Smooth muscle cell (in vitro differentiated cells): ENCODE data around the gene PACRG. TPM values are rescaled to one million over a fixed set of nuclear protein-coding genes. Genes with fewer than 3 reads are reported as not detected.

Experiments
- DNase-seq: peaks from one replicate; lab custom pipeline; 2025; ENCODE audit not compliant: unreplicated experiment; lab: John Stamatoyannopoulos, UW
- H2AFZ ChIP-seq: fragments of 200-600 bp; sonication (generic); 2 replicates; pipeline ENCODE4 v1.6.0; 2016; ENCODE audit warnings: antibody characterized with exemption, low read depth, mild to moderate bottlenecking
- H3F3A ChIP-seq: fragments of 200-600 bp; sonication (generic); 2 replicates; pipeline ENCODE4 v1.6.0; 2017; ENCODE audit warnings: antibody characterized with exemption, low read depth
- H3K27ac ChIP-seq: fragments of 200-600 bp; sonication (generic); 2 replicates; pipeline ENCODE4 v1.5.1; 2016; ENCODE audit warnings: low read depth, mild to moderate bottlenecking
- H3K27me3 ChIP-seq: fragments of 200-600 bp; sonication (generic); 2 replicates; pipeline ENCODE4 v1.6.1; 2016; ENCODE audit warnings: low read depth, mild to moderate bottlenecking
- H3K36me3 ChIP-seq: fragments of 200-600 bp; sonication (generic); 2 replicates; pipeline ENCODE4 v1.5.1; 2016; ENCODE audit warnings: low read depth
- H3K4me1 ChIP-seq: fragments of 200-600 bp; sonication (generic); 2 replicates; pipeline ENCODE4 v1.5.1; 2016; ENCODE audit warnings: low read depth
- H3K4me2 ChIP-seq: fragments of 200-600 bp; sonication (generic); 2 replicates; pipeline ENCODE4 v1.6.0; 2016; ENCODE audit warnings: mild to moderate bottlenecking
- H3K4me3 ChIP-seq: fragments of 200-600 bp; sonication (generic); 2 replicates; pipeline ENCODE4 v1.5.1; 2016; ENCODE audit warnings: mild to moderate bottlenecking
- H3K79me2 ChIP-seq: fragments of 200-600 bp; sonication (generic); 2 replicates; pipeline ENCODE4 v1.6.0; 2016; ENCODE audit warnings: low read depth, mild to moderate bottlenecking
- H3K9ac ChIP-seq: fragments of 200-600 bp; sonication (generic); 2 replicates; pipeline ENCODE4 v1.6.0; 2016; ENCODE audit warnings: low read depth
- H3K9me3 ChIP-seq: fragments of 200-600 bp; sonication (generic); replicated peaks from 2 replicates; pipeline ENCODE4 v1.5.1; 2016; ENCODE audit warnings: low read depth
- H4K20me1 ChIP-seq: fragments of 200-600 bp; sonication (generic); 2 replicates; pipeline ENCODE4 v1.6.0; 2016; ENCODE audit warnings: low read depth
- CTCF ChIP-seq: fragments of 200-600 bp; sonication (generic); IDR thresholded peaks from 2 replicates; pipeline ENCODE4 v1.5.1; 2017; ENCODE audit warnings: borderline replicate concordance, mild to moderate bottlenecking, antibody characterized with exemption; ENCODE audit not compliant: insufficient read depth, poor library complexity, severe bottlenecking
- WGBS: methylation state at CpG from one replicate; pipeline ENCODE4 v1.1.7; 2016; ENCODE audit warnings: low lambda C conversion rate; 5-methylcytosine and 5-hydroxymethylcytosine counted together
- polyA plus RNA-seq: library from polyadenylated mRNA; unstranded; fragments of >200 nt; fragmentation: Nextera tagmentation; extraction: Ambion mirVana; gene quantifications from 2 replicates; pipeline ENCODE4 v1.2.1, GENCODE V29; 2016
- total RNA-seq: library from RNA; depleted of rRNA; stranded (reverse); fragments of >200 nt; gene quantifications from 2 replicates; pipeline ENCODE4 v1.2.3, GENCODE V29; 2014

PACRG gene
- total and polyA plus RNA-seq, 2 experiments from 2014 or later = not detected

GRCh38 chr6:163319609-163320366 lies 592.0 kb downstream of the PACRG start:
- Histone ChIP-seq H3K4me2 (no peak overlapping the region), H4K20me1 (no peaks in the 10 kb centered on the region), H3K9me3 (no peaks in the 10 kb centered on the region), H2AFZ (no peak overlapping the region), H3K27ac (no peak overlapping the region), H3K79me2 (no peaks in the 10 kb centered on the region), H3K36me3 (no peaks in the 10 kb centered on the region), H3K9ac (no peak overlapping the region), H3K4me3 (no peak overlapping the region), H3F3A (no peaks in the 10 kb centered on the region), H3K4me1 (peaks cover 4% of the 10 kb centered on the region), H3K27me3 (peaks cover 4% of the 10 kb centered on the region)
- WGBS = 94% methylated on average over 10 of the region's 10 CpGs
- DNase-seq = no peak
- no peak for TF ChIP-seq CTCF

GRCh38 chr6:163320402-163320801 lies 592.6 kb downstream of the PACRG start:
- Histone ChIP-seq H3K9me3 (no peaks in the 10 kb centered on the region), H3K27ac (no peak overlapping the region), H3K9ac (no peak overlapping the region), H2AFZ (no peak overlapping the region), H4K20me1 (no peaks in the 10 kb centered on the region), H3K4me3 (no peak overlapping the region), H3K79me2 (no peaks in the 10 kb centered on the region), H3K4me2 (no peak overlapping the region), H3K27me3 (no peaks in the 10 kb centered on the region), H3F3A (no peaks in the 10 kb centered on the region), H3K36me3 (no peaks in the 10 kb centered on the region), H3K4me1 (peaks cover 10% of the 10 kb centered on the region)
- TF ChIP-seq CTCF = no peak
- DNase-seq = no peak
- 88% methylated on average over 3 of the region's 3 CpGs for WGBS

- no peaks in the 10 kb centered on the region for H3K36me3 ChIP-seq
- DNase-seq = no peak
- no peak for TF ChIP-seq CTCF
- no peak overlapping the region for H3K27ac ChIP-seq
- H2AFZ ChIP-seq = no peak overlapping the region
- no peak overlapping the region for H3K4me2 ChIP-seq
- no peak overlapping the region for H3K9ac ChIP-seq
- H3K9me3 ChIP-seq = no peaks in the 10 kb centered on the region
- no peaks in the 10 kb centered on the region for H3F3A ChIP-seq
- H4K20me1 ChIP-seq = no peaks in the 10 kb centered on the region
- H3K79me2 ChIP-seq = no peaks in the 10 kb centered on the region
- peaks cover 10% of the 10 kb centered on the region for H3K4me1 ChIP-seq
- no peak overlapping the region for H3K4me3 ChIP-seq
- H3K27me3 ChIP-seq = no peaks in the 10 kb centered on the region
- 80% methylated on average over 2 of the region's 2 CpGs for WGBS
These were observed 593.0 kb downstream of the PACRG start for GRCh38 chr6:163320804-163321203.

GRCh38 chr6:163321717-163322116 lies 593.9 kb downstream of the PACRG start:
- no peak overlapping the region for H2AFZ ChIP-seq
- H3K36me3 ChIP-seq = no peaks in the 10 kb centered on the region
- H3K9ac ChIP-seq = no peak overlapping the region
- no peaks in the 10 kb centered on the region for H3F3A ChIP-seq
- TF ChIP-seq CTCF = no peak
- H4K20me1 ChIP-seq = no peaks in the 10 kb centered on the region
- H3K27me3 ChIP-seq = no peaks in the 10 kb centered on the region
- H3K4me1 ChIP-seq = peaks cover 10% of the 10 kb centered on the region
- DNase-seq = no peak
- no peak overlapping the region for H3K4me2 ChIP-seq
- 95% methylated on average over 18 of the region's 18 CpGs for WGBS
- no peaks in the 10 kb centered on the region for H3K9me3 ChIP-seq
- H3K79me2 ChIP-seq = no peaks in the 10 kb centered on the region
- no peak overlapping the region for H3K4me3 ChIP-seq
- no peak overlapping the region for H3K27ac ChIP-seq
